A673 (cell line): ENCODE data around the gene UBA52. TPM values are rescaled to one million over a fixed set of nuclear protein-coding genes. Genes with fewer than 3 reads are reported as not detected.

Source experiments
- BruUV-seq: library from RNA; stranded (reverse); fragments of 400-500 nt; replicated peaks from 2 replicates; lab custom pipeline; 2021; lab: Mats Ljungman, UMichigan
- CTCF ChIA-PET: fragments of 300-600 bp; sonication (Branson Sonifier 250); formaldehyde crosslinking; loops from one replicate; lab custom pipeline; 2022; ENCODE audit warnings: antibody characterized with exemption; lab: Charles Lee
- POLR2A ChIA-PET: fragments of 300-600 bp; sonication (Branson Sonifier 250); formaldehyde crosslinking; loops from one replicate; lab custom pipeline; 2022; ENCODE audit warnings: antibody characterized with exemption; ENCODE audit not compliant: low non-redundant PET; lab: Charles Lee
- DNase-seq: peaks from one replicate; pipeline ENCODE4 v3.0.0-alpha.2; 2015; ENCODE audit warnings: low spot score
- H3K27ac ChIP-seq: fragments of 200-600 bp; sonication (generic); 2 replicates; pipeline ENCODE4 v1.5.1; 2016; ENCODE audit warnings: mixed run types, low read depth, mild to moderate bottlenecking, mixed read lengths, antibody characterized with exemption, low read length; ENCODE audit not compliant: poor library complexity, severe bottlenecking
- H3K27me3 ChIP-seq: fragments of 200-600 bp; sonication (generic); replicated peaks from 2 replicates; pipeline ENCODE4 v1.6.1; 2017; ENCODE audit warnings: mixed run types, low read depth, mild to moderate bottlenecking, mixed read lengths, antibody characterized with exemption, low read length; ENCODE audit not compliant: insufficient read depth, poor library complexity
- H3K36me3 ChIP-seq: fragments of 200-600 bp; sonication (generic); 2 replicates; pipeline ENCODE4 v1.6.1; 2016; ENCODE audit warnings: mixed run types, mild to moderate bottlenecking, mixed read lengths, antibody characterized with exemption, low read length; ENCODE audit not compliant: insufficient read depth, poor library complexity, severe bottlenecking
- H3K4me1 ChIP-seq: fragments of 200-600 bp; sonication (generic); 2 replicates; pipeline ENCODE4 v1.6.1; 2017; ENCODE audit warnings: mixed run types, mild to moderate bottlenecking, mixed read lengths, antibody characterized with exemption, low read length; ENCODE audit not compliant: insufficient read depth, poor library complexity, severe bottlenecking
- H3K4me3 ChIP-seq: fragments of 200-600 bp; sonication (generic); 2 replicates; pipeline ENCODE4 v1.5.1; 2016; ENCODE audit warnings: low read depth, mixed run types, mild to moderate bottlenecking, mixed read lengths, low read length; ENCODE audit not compliant: poor library complexity, severe bottlenecking
- H3K9me3 ChIP-seq: fragments of 200-600 bp; sonication (generic); 2 replicates; pipeline ENCODE4 v1.6.1; 2016; ENCODE audit warnings: mixed run types, low read depth, mild to moderate bottlenecking, mixed read lengths, antibody characterized with exemption, low read length; ENCODE audit not compliant: poor library complexity, severe bottlenecking
- CTCF ChIP-seq: fragments of 300-800, 200-600 bp; sonication (generic); conservative IDR thresholded peaks from 2 replicates; pipeline ENCODE4 v1.5.1; 2017; ENCODE audit warnings: low read depth, mild to moderate bottlenecking, antibody characterized with exemption, low read length, moderate library complexity, mixed read lengths
- EZH2 ChIP-seq: fragments of 200-600 bp; sonication (generic); IDR thresholded peaks from 2 replicates; pipeline ENCODE4 v1.6.1; 2017; ENCODE audit warnings: borderline replicate concordance, low read depth, mild to moderate bottlenecking, mixed read lengths, antibody characterized with exemption, low read length; ENCODE audit not compliant: poor library complexity, severe bottlenecking
- intact Hi-C: fragments of 100-400 bp; cut with micrococcal nuclease; formaldehyde crosslinking; loops from one replicate; pipeline ENCODE4 v1.10.0; 2022; ENCODE audit not compliant: unreplicated experiment
- total RNA-seq: library from RNA; stranded (reverse); gene quantifications from 2 replicates; pipeline ENCODE4 v1.2.3, GENCODE V29; 2021

Gene UBA52
- total RNA-seq, 1 experiment from 2014 or later: 1,348 TPM

GRCh38 chr19:18605196-18605545, 33.5 kb downstream of the UBA52 start:
- BruUV-seq: no TSS peak
- no peak for TF ChIP-seq EZH2
- no peak for TF ChIP-seq CTCF
- CTCF ChIA-PET: no interaction called here
- POLR2A ChIA-PET: no interaction called here
- Histone ChIP-seq H3K27ac (peak overlapping the region; percentile 89), H3K9me3 (no peaks in the 10 kb centered on the region), H3K27me3 (no peaks in the 10 kb centered on the region), H3K36me3 (peaks cover 4% of the 10 kb centered on the region), H3K4me3 (peak overlapping the region; percentile 87), H3K4me1 (peaks cover 42% of the 10 kb centered on the region)
- intact Hi-C loops: no loop called here
- DNase-seq: no peak

- POLR2A ChIA-PET: no interaction called here
- H3K9me3 ChIP-seq: no peaks in the 10 kb centered on the region
- peaks cover 4% of the 10 kb centered on the region for H3K36me3 ChIP-seq
- no peak for DNase-seq
- no peaks in the 10 kb centered on the region for H3K27me3 ChIP-seq
- H3K4me1 ChIP-seq: peaks cover 47% of the 10 kb centered on the region
- peak overlapping the region; percentile 87 for H3K4me3 ChIP-seq
- CTCF ChIA-PET: no interaction called here
- TF ChIP-seq EZH2 (no peak), CTCF (peak; percentile 25; the same call in 1 of the 2 replicates)
- peak overlapping the region; percentile 89 for H3K27ac ChIP-seq
- no TSS peak for BruUV-seq
- intact Hi-C loops: no loop called here
Observed at GRCh38 chr19:18605546-18606280, 34.1 kb downstream of the UBA52 start.

- no peak for DNase-seq
- ChIA-PET CTCF (no interaction called here), POLR2A (no interaction called here)
- H3K4me1 ChIP-seq: peaks cover 55% of the 10 kb centered on the region
- H3K4me3 ChIP-seq: peak within 1 kb of the TSS; percentile 87
- peak within 1 kb of the TSS; percentile 89 for H3K27ac ChIP-seq
- BruUV-seq: no TSS peak
- TF ChIP-seq CTCF (no peak), EZH2 (no peak)
- peaks cover 4% of the 10 kb centered on the region for H3K36me3 ChIP-seq
- no peaks in the 10 kb centered on the region for H3K27me3 ChIP-seq
- intact Hi-C loops: no loop called here
- H3K9me3 ChIP-seq: no peaks in the 10 kb centered on the region
Observed at GRCh38 chr19:18606281-18607225, 34.9 kb downstream of the UBA52 start, which contains the start of gene CRLF1. TSS of gene CRLF1 (minus strand) at chr19:18606799. CDS start at chr19:18606656, 143 bp downstream.
